NCI-H2029 (cell line): ENCODE results near the gene GCC1.
A peak's percentile ranks its signal among the peaks of the same experiment; 100 is the strongest.

ENCODE experiments used
- DNase-seq: peaks from one replicate; lab custom pipeline; 2025; lab: John Stamatoyannopoulos, UW

The GCC1 gene

GRCh38 chr7:127585044-127585953, at the start of gene GCC1:
Gene GCC1, minus strand, starts transcription at chr7:127585596. Its CDS starts 414 bp downstream, at chr7:127585182.
- DNase-seq: peak; percentile 81

GRCh38 chr7:127632276-127632910, 47.0 kb upstream of the GCC1 start:
- DNase-seq: no peak

- peak; percentile 4 for DNase-seq
These were observed 44.0 kb upstream of the GCC1 start for GRCh38 chr7:127629268-127629854.

GRCh38 chr7:127628445-127628844, 43.0 kb upstream of the GCC1 start:
- no peak for DNase-seq

GRCh38 chr7:127625331-127625730, 39.9 kb upstream of the GCC1 start:
- DNase-seq: no peak

GRCh38 chr7:127620406-127621233, 35.2 kb upstream of the GCC1 start:
- no peak for DNase-seq

- no peak for DNase-seq
These were observed 34.4 kb upstream of the GCC1 start for GRCh38 chr7:127619681-127620405.

GRCh38 chr7:127618775-127619174, 33.4 kb upstream of the GCC1 start:
- DNase-seq: no peak

- no peak for DNase-seq
These were observed 32.6 kb upstream of the GCC1 start, which contains the start of gene PAX4 for GRCh38 chr7:127618042-127618441. Gene PAX4, minus strand, starts transcription at chr7:127618142. Its CDS starts 2,214 bp downstream, at chr7:127615928.

- DNase-seq: no peak
These were observed 31.3 kb upstream of the GCC1 start for GRCh38 chr7:127616724-127617123.

GRCh38 chr7:127612263-127612662, 26.9 kb upstream of the GCC1 start:
- DNase-seq: no peak

- no peak for DNase-seq
These were observed 23.9 kb upstream of the GCC1 start for GRCh38 chr7:127609297-127609696.

GRCh38 chr7:127608446-127608845, 23.1 kb upstream of the GCC1 start:
- DNase-seq: no peak

- DNase-seq: no peak
These were observed 15.5 kb upstream of the GCC1 start for GRCh38 chr7:127600885-127601284.

GRCh38 chr7:127598318-127598717, 12.9 kb upstream of the GCC1 start:
- no peak for DNase-seq

GRCh38 chr7:127595737-127596136, 10.3 kb upstream of the GCC1 start:
- DNase-seq: no peak

GRCh38 chr7:127594490-127594889, 9.1 kb upstream of the GCC1 start:
- no peak for DNase-seq

GRCh38 chr7:127592550-127592949, 7.2 kb upstream of the GCC1 start:
- no peak for DNase-seq

GRCh38 chr7:127591591-127591990, 6.2 kb upstream of the GCC1 start:
- DNase-seq: no peak

GRCh38 chr7:127591189-127591588, 5.8 kb upstream of the GCC1 start:
- no peak for DNase-seq

GRCh38 chr7:127589896-127590295, 4.5 kb upstream of the GCC1 start:
- no peak for DNase-seq
